Epithelial cell of esophagus (primary cell): ENCODE results near the gene DRAXIN.

Experiments used
- DNase-seq: peaks from one replicate; pipeline ENCODE4 v3.0.0; 2010; ENCODE audit warnings: low read depth
- H3K4me3 ChIP-seq: 2 replicates; pipeline ENCODE4 v1.5.1; 2011; ENCODE audit warnings: mild to moderate bottlenecking, low read length, control low read depth
- TF ChIP-seq, protein P1 (sequence below): IDR thresholded peaks from 2 replicates; pipeline ENCODE4 v1.5.1; 2011; ENCODE audit warnings: low read depth, mild to moderate bottlenecking, low read length, control low read depth, inconsistent platforms; ENCODE audit not compliant: insufficient read depth; ENCODE audit errors: missing control alignments

Gene DRAXIN

DNA sequence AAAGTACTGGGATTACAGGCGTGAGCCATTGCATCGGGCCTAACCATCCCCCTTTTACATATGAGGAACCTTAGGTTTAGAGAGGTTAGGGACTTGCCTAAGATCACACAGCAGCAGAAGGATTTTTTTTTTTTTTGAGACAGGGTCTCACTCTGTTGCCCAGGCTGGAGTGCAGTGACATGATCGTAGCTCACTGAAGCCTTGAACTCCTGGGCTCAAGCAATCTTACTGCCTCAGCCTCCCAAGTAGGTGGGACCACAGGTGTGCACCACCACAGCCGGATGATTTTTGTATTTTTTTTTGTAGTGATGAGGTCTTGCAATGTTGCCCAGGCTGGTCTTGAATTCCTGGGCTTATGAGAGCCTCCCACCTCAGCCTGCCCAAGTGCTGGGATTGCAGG lies 68.3 kb downstream of the DRAXIN start:
- TF ChIP-seq, protein P1, sequence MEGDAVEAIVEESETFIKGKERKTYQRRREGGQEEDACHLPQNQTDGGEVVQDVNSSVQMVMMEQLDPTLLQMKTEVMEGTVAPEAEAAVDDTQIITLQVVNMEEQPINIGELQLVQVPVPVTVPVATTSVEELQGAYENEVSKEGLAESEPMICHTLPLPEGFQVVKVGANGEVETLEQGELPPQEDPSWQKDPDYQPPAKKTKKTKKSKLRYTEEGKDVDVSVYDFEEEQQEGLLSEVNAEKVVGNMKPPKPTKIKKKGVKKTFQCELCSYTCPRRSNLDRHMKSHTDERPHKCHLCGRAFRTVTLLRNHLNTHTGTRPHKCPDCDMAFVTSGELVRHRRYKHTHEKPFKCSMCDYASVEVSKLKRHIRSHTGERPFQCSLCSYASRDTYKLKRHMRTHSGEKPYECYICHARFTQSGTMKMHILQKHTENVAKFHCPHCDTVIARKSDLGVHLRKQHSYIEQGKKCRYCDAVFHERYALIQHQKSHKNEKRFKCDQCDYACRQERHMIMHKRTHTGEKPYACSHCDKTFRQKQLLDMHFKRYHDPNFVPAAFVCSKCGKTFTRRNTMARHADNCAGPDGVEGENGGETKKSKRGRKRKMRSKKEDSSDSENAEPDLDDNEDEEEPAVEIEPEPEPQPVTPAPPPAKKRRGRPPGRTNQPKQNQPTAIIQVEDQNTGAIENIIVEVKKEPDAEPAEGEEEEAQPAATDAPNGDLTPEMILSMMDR = no peak
- no peak overlapping the region for H3K4me3 ChIP-seq
- no peak for DNase-seq

DNA sequence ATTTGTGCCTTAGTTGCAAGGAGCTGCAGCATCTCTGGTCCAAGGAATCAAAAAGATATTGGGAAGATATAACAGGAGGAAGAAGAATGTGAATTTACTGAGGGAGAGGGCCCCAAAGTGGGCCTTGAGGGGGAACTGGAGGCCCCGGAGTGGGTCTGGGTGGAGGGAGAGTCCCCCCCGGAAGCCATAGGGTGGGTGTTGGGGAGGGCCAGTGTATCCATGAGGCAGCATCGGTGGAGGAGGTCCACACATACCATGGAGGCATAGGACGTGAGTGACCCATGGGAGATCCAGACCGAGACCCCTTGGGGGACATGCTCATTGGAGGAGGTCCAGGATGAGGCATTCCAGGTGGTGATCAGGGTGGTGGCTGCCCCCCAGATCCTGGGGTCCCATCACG lies 69.8 kb downstream of the DRAXIN start:
- no peak for DNase-seq
- TF ChIP-seq, protein P1 = no peak
- H3K4me3 ChIP-seq = no peak overlapping the region

DNA sequence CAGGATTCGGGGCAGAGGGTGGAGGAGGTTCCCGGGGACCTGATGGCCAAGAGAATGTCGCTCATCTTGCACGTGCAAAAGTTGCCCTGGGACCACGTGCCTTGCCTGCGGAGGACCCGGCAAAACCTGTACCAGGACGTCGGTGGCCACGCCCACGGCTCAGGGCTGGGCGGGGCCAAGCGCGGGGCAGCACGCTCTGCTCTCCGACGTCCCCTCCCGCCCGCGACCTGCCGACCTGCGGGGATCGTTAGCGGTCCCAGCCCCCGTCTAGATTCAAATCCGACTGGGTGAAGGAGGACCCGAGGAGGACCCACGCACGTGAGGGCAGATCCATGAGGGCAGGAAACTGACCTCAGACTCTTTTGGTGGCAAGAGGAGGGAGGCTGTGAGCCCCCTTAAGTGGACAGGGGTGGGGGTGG lies 70.5 kb downstream of the DRAXIN start, which contains the start of gene C1orf167:
Gene C1orf167, plus strand, starts transcription at position 206 of the 419 bp plus-strand sequence. CDS start 2,208 bp downstream, outside the sequence.
- DNase-seq = peak; percentile 32
- H3K4me3 ChIP-seq = no peak within 1 kb of the TSS
- TF ChIP-seq, protein P1 = no peak

DNA sequence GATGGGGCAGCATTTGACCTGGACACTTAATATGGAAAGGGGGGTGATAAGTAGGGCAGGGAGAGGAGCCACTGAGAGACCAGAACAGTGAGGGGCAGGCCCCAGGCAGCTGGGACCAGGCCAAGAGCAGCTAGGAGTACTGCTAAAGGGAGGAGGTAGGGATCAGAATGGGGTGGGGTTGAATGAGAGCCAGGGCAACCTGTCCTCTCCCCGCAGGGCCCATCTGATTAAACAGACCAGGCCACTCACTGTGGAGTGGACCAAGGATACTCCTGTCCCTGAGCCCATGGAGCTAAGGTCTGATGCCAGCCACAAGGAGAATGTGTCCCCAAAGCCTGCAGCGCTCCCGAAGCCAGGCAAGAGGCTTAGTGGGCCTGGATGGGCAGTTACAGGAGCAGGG lies 72.6 kb downstream of the DRAXIN start:
- TF ChIP-seq, protein P1 = no peak

DNA sequence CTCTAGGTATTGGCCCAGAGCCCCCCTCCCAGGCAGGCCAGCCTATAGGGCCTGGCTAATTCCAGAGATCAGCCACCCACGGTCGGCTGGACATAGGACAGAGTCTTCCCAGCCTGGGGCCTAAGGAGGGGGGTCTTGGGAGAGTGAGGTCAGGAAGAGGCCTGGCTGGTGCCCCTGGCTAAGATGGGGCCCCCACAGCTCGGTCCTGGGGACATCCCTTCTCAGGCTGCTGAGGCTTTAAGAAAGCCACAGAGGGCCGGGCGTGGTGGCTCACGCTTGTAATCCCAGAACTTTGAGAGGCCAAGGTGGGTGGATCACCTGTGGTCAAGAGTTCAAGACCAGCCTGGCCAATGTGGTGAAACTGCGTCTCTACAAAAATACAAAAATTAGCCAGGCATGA lies 73.0 kb downstream of the DRAXIN start:
- TF ChIP-seq, protein P1 = no peak
- H3K4me3 ChIP-seq = no peak overlapping the region
- no peak for DNase-seq

More for the DNA sequence above, 72.6 kb downstream of the DRAXIN start:
- DNase-seq = no peak
- no peak overlapping the region for H3K4me3 ChIP-seq

DNA sequence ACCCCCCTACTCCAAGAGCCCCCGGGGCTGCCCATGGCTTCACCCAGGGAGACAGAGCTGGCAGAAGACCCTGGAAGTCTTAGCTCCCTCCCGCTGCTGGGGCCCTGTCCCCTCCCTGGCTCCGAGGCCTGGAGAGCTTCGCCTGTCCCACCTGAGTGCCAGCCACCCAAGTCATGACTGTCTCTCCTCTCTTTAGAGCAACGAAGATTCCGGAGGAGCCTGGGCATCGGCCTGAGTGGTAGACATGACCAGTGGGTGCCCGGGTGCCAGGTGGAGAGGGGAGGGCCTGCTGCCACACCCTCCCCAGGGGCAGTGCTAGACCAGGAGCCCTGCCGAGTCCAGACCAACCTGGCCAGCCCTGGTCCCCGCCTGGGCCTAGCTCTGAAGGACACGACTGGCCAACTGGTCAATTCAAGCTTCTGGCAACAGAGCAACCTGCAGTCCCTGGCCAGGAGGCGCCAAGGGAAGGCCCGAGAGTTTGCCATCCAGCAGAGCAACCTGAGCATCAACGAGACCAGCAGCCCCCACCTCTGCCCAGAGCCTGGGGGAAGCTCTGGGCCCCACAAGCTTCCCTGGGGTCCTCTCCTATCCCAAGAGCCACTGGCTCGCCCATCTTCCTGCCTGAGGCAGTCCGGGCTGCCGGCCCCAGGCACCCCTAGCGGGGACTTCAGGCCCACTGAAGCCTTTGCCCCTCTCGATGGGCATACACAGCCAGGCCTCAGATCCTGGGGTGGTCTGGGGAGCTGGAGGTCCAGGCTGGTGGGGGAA lies 74.3 kb downstream of the DRAXIN start:
- no peak overlapping the region for H3K4me3 ChIP-seq
- TF ChIP-seq, protein P1 = no peak
- DNase-seq = no peak

DNA sequence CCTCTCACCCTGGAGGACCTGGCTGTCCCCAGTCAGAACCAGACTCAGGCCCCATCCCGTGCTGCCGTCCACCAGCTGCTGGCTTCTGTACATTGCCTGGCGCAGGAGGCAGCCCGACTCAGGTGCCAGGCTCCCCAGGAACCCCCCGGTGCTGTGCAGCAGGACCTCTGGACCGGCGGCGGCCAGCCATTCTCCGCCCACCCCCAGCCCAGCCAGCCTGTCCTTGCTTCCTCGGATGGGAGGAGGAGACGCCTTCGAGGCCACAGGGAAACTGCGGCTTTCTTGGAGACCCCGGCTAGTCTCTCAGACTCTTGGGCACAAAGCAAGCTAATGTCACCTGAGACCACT lies 74.9 kb downstream of the DRAXIN start:
- no peak overlapping the region for H3K4me3 ChIP-seq
- TF ChIP-seq, protein P1 = no peak
- DNase-seq = no peak
